Trophoblast cell (in vitro differentiated cells and primary cell): ENCODE results near the gene THOC6.

Experiments
- DNase-seq, 2 donors: peaks; one replicate each; pipeline ENCODE4 v3.0.0-alpha.2; 2016
- H2AFZ ChIP-seq: 2 replicates; pipeline ENCODE4 v1.6.1; 2013; ENCODE audit warnings: low read length, moderate library complexity, mild to moderate bottlenecking; ENCODE audit not compliant: insufficient read depth, poor library complexity
- H2AK5ac ChIP-seq: 2 replicates; pipeline ENCODE4 v1.6.1; 2013; ENCODE audit warnings: mild to moderate bottlenecking, low read length
- H2BK120ac ChIP-seq: 2 replicates; pipeline ENCODE4 v1.6.1; 2013; ENCODE audit warnings: low read length, mild to moderate bottlenecking, moderate library complexity; ENCODE audit not compliant: insufficient read depth, poor library complexity
- H2BK12ac ChIP-seq: 2 replicates; pipeline ENCODE4 v1.6.1; 2013; ENCODE audit warnings: mild to moderate bottlenecking, low read length, moderate library complexity
- H2BK5ac ChIP-seq: 2 replicates; pipeline ENCODE4 v1.6.1; 2013; ENCODE audit warnings: low read length, low read depth, moderate library complexity, mild to moderate bottlenecking; ENCODE audit not compliant: poor library complexity
- H3K14ac ChIP-seq: 2 replicates; pipeline ENCODE4 v1.6.1; 2013; ENCODE audit warnings: mild to moderate bottlenecking, low read length
- H3K18ac ChIP-seq: 2 replicates; pipeline ENCODE4 v1.6.1; 2013; ENCODE audit warnings: mild to moderate bottlenecking, low read length
- H3K23ac ChIP-seq: 2 replicates; pipeline ENCODE4 v1.6.1; 2013; ENCODE audit warnings: low read length
- H3K27ac ChIP-seq: 2 replicates; pipeline ENCODE4 v1.5.1; 2013; ENCODE audit warnings: low read depth, mild to moderate bottlenecking, inconsistent platforms, low read length, moderate library complexity
- H3K27me3 ChIP-seq: 2 replicates; pipeline ENCODE4 v1.6.1; 2013; ENCODE audit warnings: inconsistent platforms, mild to moderate bottlenecking, low read length, moderate library complexity; ENCODE audit not compliant: insufficient read depth
- H3K36me3 ChIP-seq, 2 experiments: 1 replicate in 1 of 2; 2 replicates in 1 of 2; pipeline ENCODE4 v1.6.1; 2013; ENCODE audit warnings: low read length in 2 of 2, mild to moderate bottlenecking in 2 of 2, moderate library complexity in 1 of 2; ENCODE audit not compliant: insufficient read depth in 2 of 2, control insufficient read depth in 1 of 2
- H3K4ac ChIP-seq: 2 replicates; pipeline ENCODE4 v1.6.1; 2013; ENCODE audit warnings: low read depth, mild to moderate bottlenecking, low read length, moderate library complexity
- H3K4me1 ChIP-seq, 2 experiments: 1 replicate in 1 of 2; 2 replicates in 1 of 2; pipeline ENCODE4 v1.6.1; 2013; ENCODE audit warnings: low read length in 2 of 2, mild to moderate bottlenecking in 2 of 2, moderate library complexity in 1 of 2; ENCODE audit not compliant: insufficient read depth in 2 of 2, control insufficient read depth in 1 of 2
- H3K4me2 ChIP-seq: 2 replicates; pipeline ENCODE4 v1.6.1; 2013; ENCODE audit warnings: inconsistent platforms, mild to moderate bottlenecking, low read length, moderate library complexity
- H3K4me3 ChIP-seq: 2 replicates; pipeline ENCODE4 v1.5.1; 2013; ENCODE audit warnings: mild to moderate bottlenecking, low read depth, low read length, inconsistent platforms
- H3K79me1 ChIP-seq: one replicate; pipeline ENCODE4 v1.6.1; 2013; ENCODE audit warnings: low read length
- H3K79me2 ChIP-seq: 2 replicates; pipeline ENCODE4 v1.6.1; 2013; ENCODE audit warnings: low read length, mild to moderate bottlenecking; ENCODE audit not compliant: control insufficient read depth, insufficient read depth, poor library complexity
- H3K9ac ChIP-seq: 2 replicates; pipeline ENCODE4 v1.6.1; 2013; ENCODE audit warnings: mild to moderate bottlenecking, low read length
- H3K9me3 ChIP-seq: 2 replicates; pipeline ENCODE4 v1.6.1; 2013; ENCODE audit warnings: low read depth, mild to moderate bottlenecking, control low read depth, inconsistent platforms, low read length; ENCODE audit not compliant: insufficient read depth
- H4K12ac ChIP-seq: 2 replicates; pipeline ENCODE4 v1.6.1; 2013; ENCODE audit warnings: low read depth, mild to moderate bottlenecking, low read length, moderate library complexity
- H4K8ac ChIP-seq: 2 replicates; pipeline ENCODE4 v1.6.1; 2013; ENCODE audit warnings: low read depth, mild to moderate bottlenecking, low read length, moderate library complexity
- H4K91ac ChIP-seq: one replicate; pipeline ENCODE4 v1.6.1; 2013; ENCODE audit warnings: low read depth, mild to moderate bottlenecking, low read length, moderate library complexity
- WGBS: extraction: QIAGEN DNeasy Blood & Tissue Kit; methylation state at CpG from one replicate; pipeline ENCODE4 v1.1.7; 2013; ENCODE audit warnings: missing lambda C conversion rate; ENCODE audit not compliant: insufficient read length, insufficient coverage; ENCODE audit errors: extremely low coverage; 5-methylcytosine and 5-hydroxymethylcytosine counted together

THOC6 gene

GRCh38 chr16:3017794-3018506 lies 5.9 kb upstream of the THOC6 start, which contains the start of gene CLDN6:
TSS of gene CLDN6 (minus strand) at chr16:3018183. CDS start at chr16:3016021, 2,162 bp downstream.
- peak within 1 kb of the TSS; percentile 97 for H4K91ac ChIP-seq
- H4K12ac ChIP-seq, result peak within 1 kb of the TSS; percentile 89
- peak within 1 kb of the TSS; percentile 98 for H2BK120ac ChIP-seq
- WGBS, result no CpG with 5 or more reads among the region's 52 CpGs
- DNase-seq, result peak in 1 of 2 donors; percentile 20
- no peak within 1 kb of the TSS for H3K23ac ChIP-seq
- peak within 1 kb of the TSS; percentile 97 for H3K14ac ChIP-seq
- peak within 1 kb of the TSS; percentile 87 for H3K27ac ChIP-seq
- peaks cover 38% of the 10 kb centered on the region for H3K79me1 ChIP-seq
- peaks cover 3% of the 10 kb centered on the region for H3K9me3 ChIP-seq
- peak within 1 kb of the TSS; percentile 98 for H3K4me3 ChIP-seq
- H2AFZ ChIP-seq, result peak within 1 kb of the TSS; percentile 61
- peak within 1 kb of the TSS; percentile 98 for H2AK5ac ChIP-seq
- peak within 1 kb of the TSS; percentile 90 for H4K8ac ChIP-seq
- H3K4me2 ChIP-seq, result peak within 1 kb of the TSS; percentile 66
- H3K4me1 ChIP-seq, result peaks cover 28 to 40% of the 10 kb centered on the region in 2 experiments
- no peaks in the 10 kb centered on the region for H3K27me3 ChIP-seq
- H3K18ac ChIP-seq, result peak within 1 kb of the TSS; percentile 99
- peak within 1 kb of the TSS; percentile 42 for H2BK12ac ChIP-seq
- H3K9ac ChIP-seq, result peak within 1 kb of the TSS; percentile 87
- H3K79me2 ChIP-seq, result peaks cover 36% of the 10 kb centered on the region
- peak within 1 kb of the TSS; percentile 99 for H2BK5ac ChIP-seq
- H3K36me3 ChIP-seq, result peaks cover 31 to 36% of the 10 kb centered on the region in 2 experiments
- H3K4ac ChIP-seq, result peak within 1 kb of the TSS; percentile 98

GRCh38 chr16:3019594-3020246 lies 4.1 kb upstream of the THOC6 start:
- H3K14ac ChIP-seq, result no peak overlapping the region
- peaks cover 3% of the 10 kb centered on the region for H3K9me3 ChIP-seq
- peak overlapping the region; percentile 71 for H3K9ac ChIP-seq
- peaks cover 25 to 29% of the 10 kb centered on the region in 2 experiments for H3K36me3 ChIP-seq
- peaks cover 18 to 29% of the 10 kb centered on the region in 2 experiments for H3K4me1 ChIP-seq
- peak overlapping the region; percentile 35 for H2BK120ac ChIP-seq
- no peak for DNase-seq
- WGBS, result no CpG with 5 or more reads among the region's 40 CpGs
- peaks cover 42% of the 10 kb centered on the region for H3K79me2 ChIP-seq
- peak overlapping the region; percentile 29 for H2BK5ac ChIP-seq
- H3K23ac ChIP-seq, result no peak overlapping the region
- H2BK12ac ChIP-seq, result peak overlapping the region; percentile 85
- H3K4ac ChIP-seq, result peak overlapping the region; percentile 82
- H3K18ac ChIP-seq, result no peak overlapping the region
- H4K91ac ChIP-seq, result peak overlapping the region; percentile 39
- H3K79me1 ChIP-seq, result peaks cover 48% of the 10 kb centered on the region
- peak overlapping the region; percentile 61 for H4K8ac ChIP-seq
- peak overlapping the region; percentile 84 for H3K4me2 ChIP-seq
- peak overlapping the region; percentile 47 for H2AFZ ChIP-seq
- peak overlapping the region; percentile 49 for H2AK5ac ChIP-seq
- H3K27me3 ChIP-seq, result no peaks in the 10 kb centered on the region
- H3K4me3 ChIP-seq, result peak overlapping the region; percentile 52
- no peak overlapping the region for H4K12ac ChIP-seq
- no peak overlapping the region for H3K27ac ChIP-seq

DNA sequence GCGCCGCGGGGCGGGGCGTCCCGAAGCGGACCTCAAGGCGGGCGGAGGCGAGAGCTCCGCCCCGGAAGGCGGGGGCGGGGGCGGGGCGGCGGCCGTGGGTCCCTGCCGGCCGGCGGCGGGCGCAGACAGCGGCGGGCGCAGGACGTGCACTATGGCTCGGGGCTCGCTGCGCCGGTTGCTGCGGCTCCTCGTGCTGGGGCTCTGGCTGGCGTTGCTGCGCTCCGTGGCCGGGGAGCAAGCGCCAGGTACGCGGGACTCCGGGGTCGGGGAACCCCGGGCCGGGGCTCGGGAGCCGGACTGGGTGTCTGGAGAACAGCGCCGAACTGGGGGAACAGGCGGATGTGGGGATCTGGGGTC lies 3.6 kb upstream of the THOC6 start, which contains the start of gene TNFRSF12A:
TSS of gene TNFRSF12A (plus strand) at position 122 of the 357 bp plus-strand sequence. CDS start at position 152, 30 bp downstream.
- H3K4ac ChIP-seq, result peak within 1 kb of the TSS; percentile 95
- peak within 1 kb of the TSS; percentile 92 for H3K4me3 ChIP-seq
- H3K14ac ChIP-seq, result peak within 1 kb of the TSS; percentile 91
- WGBS, result no CpG with 5 or more reads among the region's 49 CpGs
- peak within 1 kb of the TSS; percentile 98 for H4K91ac ChIP-seq
- H3K9ac ChIP-seq, result peak within 1 kb of the TSS; percentile 99
- peaks cover 48% of the 10 kb centered on the region for H3K79me1 ChIP-seq
- H2BK120ac ChIP-seq, result peak within 1 kb of the TSS; percentile 93
- H3K9me3 ChIP-seq, result peaks cover 3% of the 10 kb centered on the region
- peaks cover 17 to 27% of the 10 kb centered on the region in 2 experiments for H3K4me1 ChIP-seq
- DNase-seq, result peak; percentile 77 to 88
- peak within 1 kb of the TSS; percentile 100 for H3K27ac ChIP-seq
- H3K79me2 ChIP-seq, result peaks cover 42% of the 10 kb centered on the region
- H3K36me3 ChIP-seq, result peaks cover 21 to 24% of the 10 kb centered on the region in 2 experiments
- peak within 1 kb of the TSS; percentile 85 for H2BK12ac ChIP-seq
- peak within 1 kb of the TSS; percentile 59 for H2AFZ ChIP-seq
- H3K27me3 ChIP-seq, result no peaks in the 10 kb centered on the region
- peak within 1 kb of the TSS; percentile 75 for H4K8ac ChIP-seq
- H3K18ac ChIP-seq, result peak within 1 kb of the TSS; percentile 99
- peak within 1 kb of the TSS; percentile 63 for H4K12ac ChIP-seq
- no peak within 1 kb of the TSS for H3K23ac ChIP-seq
- H2BK5ac ChIP-seq, result peak within 1 kb of the TSS; percentile 99
- peak within 1 kb of the TSS; percentile 84 for H3K4me2 ChIP-seq
- H2AK5ac ChIP-seq, result peak within 1 kb of the TSS; percentile 92

DNA sequence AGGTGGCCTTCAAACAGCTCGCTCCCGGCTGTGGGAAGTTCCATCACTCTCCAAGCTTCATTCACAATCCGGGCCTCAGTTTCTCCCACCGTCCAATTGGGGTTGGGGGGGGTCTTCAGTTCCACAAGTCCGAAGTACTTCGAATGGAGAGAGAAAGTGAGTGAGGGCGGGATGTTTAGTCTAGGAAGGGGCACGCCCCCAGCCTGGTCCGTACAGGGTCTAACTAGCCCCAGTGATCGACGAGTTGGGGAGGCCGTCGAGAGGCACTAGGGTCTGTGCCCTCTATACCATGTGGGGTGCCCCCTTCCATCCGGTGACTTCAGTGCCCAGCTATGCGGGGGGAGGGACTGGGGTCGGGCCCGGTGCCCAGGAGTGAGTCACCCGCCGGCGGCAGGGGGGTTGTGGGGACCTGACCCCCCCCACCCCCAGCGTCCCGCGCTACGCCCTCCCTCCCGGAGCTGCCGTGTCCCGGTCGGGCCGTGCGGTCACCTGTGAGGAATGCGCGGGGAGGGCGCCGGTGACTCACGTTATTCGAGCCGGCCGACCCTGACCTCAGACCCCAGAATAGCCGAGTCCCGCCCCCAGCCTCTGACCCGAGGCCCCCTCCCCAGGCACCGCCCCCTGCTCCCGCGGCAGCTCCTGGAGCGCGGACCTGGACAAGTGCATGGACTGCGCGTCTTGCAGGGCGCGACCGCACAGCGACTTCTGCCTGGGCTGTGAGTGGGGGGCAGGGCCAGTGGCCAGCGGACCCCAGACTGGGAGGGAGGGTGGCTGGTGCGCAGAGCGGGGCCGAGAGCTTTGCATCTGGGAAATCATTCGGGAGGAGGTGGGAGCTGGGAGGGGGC lies 3.0 kb upstream of the THOC6 start:
- Histone ChIP-seq H3K23ac (no peak overlapping the region), H3K79me1 (peaks cover 48% of the 10 kb centered on the region), H3K27me3 (no peaks in the 10 kb centered on the region), H3K4me3 (peak overlapping the region; percentile 92), H2BK12ac (no peak overlapping the region), H3K4ac (peak overlapping the region; percentile 95), H3K18ac (peak overlapping the region; percentile 99), H3K14ac (peak overlapping the region; percentile 91), H2BK120ac (peak overlapping the region; percentile 93), H2AK5ac (peak overlapping the region; percentile 92), H3K9me3 (peaks cover under 1% of the 10 kb centered on the region), H3K27ac (peak overlapping the region; percentile 100), H3K4me2 (peak overlapping the region; percentile 80), H3K79me2 (peaks cover 41% of the 10 kb centered on the region), H3K9ac (peak overlapping the region; percentile 99), H3K4me1 (peaks cover 17 to 24% of the 10 kb centered on the region in 2 experiments), H4K12ac (peak overlapping the region; percentile 63), H4K8ac (peak overlapping the region; percentile 75), H3K36me3 (peaks cover 18 to 24% of the 10 kb centered on the region in 2 experiments), H4K91ac (peak overlapping the region; percentile 98), H2AFZ (peak overlapping the region; percentile 59), H2BK5ac (peak overlapping the region; percentile 99)
- no CpG with 5 or more reads among the region's 57 CpGs for WGBS
- peak; percentile 64 to 68 for DNase-seq
